ENCODE measurements around the gene ESPN.
A peak's percentile ranks its signal among the peaks of the same experiment; 100 is the strongest.

Gene ESPN

GRCh38 chr1:6501279-6501813 lies 76.8 kb downstream of the ESPN start:
- H3K4me1 ChIP-seq (ENCODE audit: control insufficient read depth, insufficient read depth, low read length) = peaks cover 44% of the 10 kb centered on the region
- H3K9ac ChIP-seq (ENCODE audit: low read depth, low read length) = no peak overlapping the region
- H3K4me2 ChIP-seq (ENCODE audit: low read length) = peak overlapping the region; percentile 61
- H3K9me3 ChIP-seq (replicated peaks; ENCODE audit: low read length) = no peaks in the 10 kb centered on the region
- H3K4me3 ChIP-seq (ENCODE audit: low read length) = no peak overlapping the region
- no peaks in the 10 kb centered on the region for H3K36me3 ChIP-seq (ENCODE audit: insufficient read depth, low read length)
- H3K27me3 ChIP-seq (ENCODE audit: control insufficient read depth, insufficient read depth, low read length) = no peaks in the 10 kb centered on the region

- H3K27me3 ChIP-seq (ENCODE audit: control insufficient read depth, insufficient read depth, low read length) = no peaks in the 10 kb centered on the region
- H3K4me3 ChIP-seq (ENCODE audit: low read length) = peak overlapping the region; percentile 50
- H3K4me2 ChIP-seq (ENCODE audit: low read length) = peak overlapping the region; percentile 61
- H3K4me1 ChIP-seq (ENCODE audit: control insufficient read depth, insufficient read depth, low read length) = peaks cover 42% of the 10 kb centered on the region
- no peaks in the 10 kb centered on the region for H3K9me3 ChIP-seq (replicated peaks; ENCODE audit: low read length)
- H3K36me3 ChIP-seq (ENCODE audit: insufficient read depth, low read length) = no peaks in the 10 kb centered on the region
- H3K9ac ChIP-seq (ENCODE audit: low read depth, low read length) = no peak overlapping the region
Observed at GRCh38 chr1:6502000-6502891, 77.7 kb downstream of the ESPN start.

- Histone ChIP-seq H3K4me1 (ENCODE audit: control insufficient read depth, insufficient read depth, low read length) (peaks cover 37% of the 10 kb centered on the region), H3K27me3 (ENCODE audit: control insufficient read depth, insufficient read depth, low read length) (peaks cover 4% of the 10 kb centered on the region), H3K9me3 (replicated peaks; ENCODE audit: low read length) (no peaks in the 10 kb centered on the region), H3K4me2 (ENCODE audit: low read length) (no peak overlapping the region), H3K36me3 (ENCODE audit: insufficient read depth, low read length) (no peaks in the 10 kb centered on the region), H3K4me3 (ENCODE audit: low read length) (no peak overlapping the region), H3K9ac (ENCODE audit: low read depth, low read length) (no peak overlapping the region)
Observed at GRCh38 chr1:6503884-6504602, 79.5 kb downstream of the ESPN start.

- Histone ChIP-seq H3K9me3 (replicated peaks; ENCODE audit: low read length) (no peaks in the 10 kb centered on the region), H3K9ac (ENCODE audit: low read depth, low read length) (no peak overlapping the region), H3K36me3 (ENCODE audit: insufficient read depth, low read length) (no peaks in the 10 kb centered on the region), H3K4me1 (ENCODE audit: control insufficient read depth, insufficient read depth, low read length) (peaks cover 34% of the 10 kb centered on the region), H3K4me2 (ENCODE audit: low read length) (no peak overlapping the region), H3K4me3 (ENCODE audit: low read length) (no peak overlapping the region), H3K27me3 (ENCODE audit: control insufficient read depth, insufficient read depth, low read length) (peaks cover 4% of the 10 kb centered on the region)
Observed at GRCh38 chr1:6504887-6505286, 80.3 kb downstream of the ESPN start.

- no peak overlapping the region for H3K4me3 ChIP-seq (ENCODE audit: low read length)
- H3K4me2 ChIP-seq (ENCODE audit: low read length) = no peak overlapping the region
- no peaks in the 10 kb centered on the region for H3K36me3 ChIP-seq (ENCODE audit: insufficient read depth, low read length)
- no peaks in the 10 kb centered on the region for H3K9me3 ChIP-seq (replicated peaks; ENCODE audit: low read length)
- H3K4me1 ChIP-seq (ENCODE audit: control insufficient read depth, insufficient read depth, low read length) = peaks cover 32% of the 10 kb centered on the region
- peaks cover 4% of the 10 kb centered on the region for H3K27me3 ChIP-seq (ENCODE audit: control insufficient read depth, insufficient read depth, low read length)
- no peak overlapping the region for H3K9ac ChIP-seq (ENCODE audit: low read depth, low read length)
Observed at GRCh38 chr1:6505367-6506209, 81.0 kb downstream of the ESPN start.

- no peak overlapping the region for H3K4me3 ChIP-seq (ENCODE audit: low read length)
- H3K9ac ChIP-seq (ENCODE audit: low read depth, low read length) = no peak overlapping the region
Observed at GRCh38 chr1:6506210-6507036, 81.8 kb downstream of the ESPN start.

GRCh38 chr1:6507037-6507428 lies 82.5 kb downstream of the ESPN start:
- Histone ChIP-seq H3K4me2 (ENCODE audit: low read length) (no peak overlapping the region), H3K4me3 (ENCODE audit: low read length) (no peak overlapping the region), H3K9me3 (replicated peaks; ENCODE audit: low read length) (no peaks in the 10 kb centered on the region), H3K4me1 (ENCODE audit: control insufficient read depth, insufficient read depth, low read length) (peaks cover 18% of the 10 kb centered on the region), H3K27me3 (ENCODE audit: control insufficient read depth, insufficient read depth, low read length) (peaks cover 4% of the 10 kb centered on the region), H3K9ac (ENCODE audit: low read depth, low read length) (no peak overlapping the region), H3K36me3 (ENCODE audit: insufficient read depth, low read length) (no peaks in the 10 kb centered on the region)

More at GRCh38 chr1:6506210-6507036, 81.8 kb downstream of the ESPN start:
- H3K27me3 ChIP-seq (ENCODE audit: control insufficient read depth, insufficient read depth, low read length) = peaks cover 4% of the 10 kb centered on the region
- H3K36me3 ChIP-seq (ENCODE audit: insufficient read depth, low read length) = no peaks in the 10 kb centered on the region
- H3K9me3 ChIP-seq (replicated peaks; ENCODE audit: low read length) = no peaks in the 10 kb centered on the region
- H3K4me1 ChIP-seq (ENCODE audit: control insufficient read depth, insufficient read depth, low read length) = peaks cover 24% of the 10 kb centered on the region
- H3K4me2 ChIP-seq (ENCODE audit: low read length) = no peak overlapping the region

- no peak overlapping the region for H3K4me3 ChIP-seq (ENCODE audit: low read length)
- peaks cover 16% of the 10 kb centered on the region for H3K4me1 ChIP-seq (ENCODE audit: control insufficient read depth, insufficient read depth, low read length)
- H3K9ac ChIP-seq (ENCODE audit: low read depth, low read length) = no peak overlapping the region
- no peak overlapping the region for H3K4me2 ChIP-seq (ENCODE audit: low read length)
- no peaks in the 10 kb centered on the region for H3K9me3 ChIP-seq (replicated peaks; ENCODE audit: low read length)
- peaks cover 4% of the 10 kb centered on the region for H3K27me3 ChIP-seq (ENCODE audit: control insufficient read depth, insufficient read depth, low read length)
- no peaks in the 10 kb centered on the region for H3K36me3 ChIP-seq (ENCODE audit: insufficient read depth, low read length)
Observed at GRCh38 chr1:6507461-6507911, 82.9 kb downstream of the ESPN start.

- H3K9ac ChIP-seq (ENCODE audit: low read depth, low read length) = no peak overlapping the region
- peaks cover 4% of the 10 kb centered on the region for H3K27me3 ChIP-seq (ENCODE audit: control insufficient read depth, insufficient read depth, low read length)
- H3K36me3 ChIP-seq (ENCODE audit: insufficient read depth, low read length) = no peaks in the 10 kb centered on the region
- H3K4me1 ChIP-seq (ENCODE audit: control insufficient read depth, insufficient read depth, low read length) = peaks cover 11% of the 10 kb centered on the region
- no peak overlapping the region for H3K4me2 ChIP-seq (ENCODE audit: low read length)
- H3K4me3 ChIP-seq (ENCODE audit: low read length) = no peak overlapping the region
- no peaks in the 10 kb centered on the region for H3K9me3 ChIP-seq (replicated peaks; ENCODE audit: low read length)
Observed at GRCh38 chr1:6508154-6508815, 83.7 kb downstream of the ESPN start.

- Histone ChIP-seq H3K9me3 (replicated peaks; ENCODE audit: low read length) (no peaks in the 10 kb centered on the region), H3K36me3 (ENCODE audit: insufficient read depth, low read length) (no peaks in the 10 kb centered on the region), H3K4me3 (ENCODE audit: low read length) (no peak overlapping the region), H3K27me3 (ENCODE audit: control insufficient read depth, insufficient read depth, low read length) (peaks cover 4% of the 10 kb centered on the region), H3K9ac (ENCODE audit: low read depth, low read length) (no peak overlapping the region), H3K4me1 (ENCODE audit: control insufficient read depth, insufficient read depth, low read length) (peaks cover 11% of the 10 kb centered on the region), H3K4me2 (ENCODE audit: low read length) (no peak overlapping the region)
Observed at GRCh38 chr1:6508816-6509189, 84.2 kb downstream of the ESPN start.

Data from skeletal muscle satellite cell (primary cell).